ENCODE data around the gene LEFTY1.

Gene LEFTY1

GRCh38 chr1:225923381-225923691 is 34.4 kb upstream of the LEFTY1 start:
- no peak for DNase-seq (ENCODE audit: low read depth)
- TF ChIP-seq CTCF (conservative IDR thresholded peaks at IDR 0.05; ENCODE audit: low read length) = no peak
- peak overlapping the region; percentile 95 for H3K4me3 ChIP-seq (ENCODE audit: low read length)

- 0 out of 2 replicates have a peak overlapping the region, but pooled peaks have one; percentile 7 for H3K4me3 ChIP-seq (ENCODE audit: low read length)
- DNase-seq (ENCODE audit: low read depth) = peak; percentile 25
- TF ChIP-seq CTCF (conservative IDR thresholded peaks at IDR 0.05; ENCODE audit: low read length) = no peak
These were observed 33.1 kb upstream of the LEFTY1 start for GRCh38 chr1:225921734-225922709.

GRCh38 chr1:225919906-225920305 is 31.0 kb upstream of the LEFTY1 start:
- no peak overlapping the region for H3K4me3 ChIP-seq (ENCODE audit: low read length)
- no peak for TF ChIP-seq CTCF (conservative IDR thresholded peaks at IDR 0.05; ENCODE audit: low read length)
- DNase-seq (ENCODE audit: low read depth) = peak; percentile 87

GRCh38 chr1:225918280-225918679 is 29.3 kb upstream of the LEFTY1 start:
- no peak overlapping the region for H3K4me3 ChIP-seq (ENCODE audit: low read length)
- TF ChIP-seq CTCF (conservative IDR thresholded peaks at IDR 0.05; ENCODE audit: low read length) = no peak
- DNase-seq (ENCODE audit: low read depth) = no peak

- DNase-seq (ENCODE audit: low read depth) = no peak
- no peak for TF ChIP-seq CTCF (conservative IDR thresholded peaks at IDR 0.05; ENCODE audit: low read length)
- no peak overlapping the region for H3K4me3 ChIP-seq (ENCODE audit: low read length)
These were observed 28.6 kb upstream of the LEFTY1 start for GRCh38 chr1:225917536-225917935.

- TF ChIP-seq CTCF (conservative IDR thresholded peaks at IDR 0.05; ENCODE audit: low read length) = no peak
- no peak for DNase-seq (ENCODE audit: low read depth)
- no peak overlapping the region for H3K4me3 ChIP-seq (ENCODE audit: low read length)
These were observed 28.2 kb upstream of the LEFTY1 start for GRCh38 chr1:225917101-225917500.

GRCh38 chr1:225915538-225915991 is 26.6 kb upstream of the LEFTY1 start:
- no peak for TF ChIP-seq CTCF (conservative IDR thresholded peaks at IDR 0.05; ENCODE audit: low read length)
- no peak overlapping the region for H3K4me3 ChIP-seq (ENCODE audit: low read length)
- peak; percentile 18 for DNase-seq (ENCODE audit: low read depth)
